Measurements from ENCODE around the gene SKIDA1. TPM values are rescaled to one million over a fixed set of nuclear protein-coding genes. Genes with fewer than 3 reads are reported as not detected.

Gene SKIDA1
- total RNA-seq, 1 experiment from 2014 or later = 0.34 TPM

DNA sequence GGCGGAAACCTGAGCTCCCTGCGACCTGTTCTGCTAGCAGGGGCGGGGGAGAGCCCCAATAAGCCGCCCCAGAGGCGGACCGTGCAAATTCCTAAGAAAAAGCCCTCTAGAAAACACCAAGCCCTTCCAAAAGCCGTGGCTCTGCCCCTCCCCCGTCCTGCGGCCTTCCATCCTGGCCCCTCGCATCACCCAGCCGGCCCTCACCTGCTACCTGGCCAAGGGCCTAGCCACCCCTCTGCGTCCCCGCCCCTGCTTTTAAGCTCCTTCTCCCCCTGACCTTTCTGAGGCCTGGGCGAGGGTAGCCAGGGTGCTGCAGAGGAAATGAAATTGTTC lies 24.9 kb downstream of the SKIDA1 start:
- ATAC-seq (no peak), DNase-seq (ENCODE audit: low read depth, low spot score) (no peak)
- Histone ChIP-seq H3K9me2 (ENCODE audit: insufficient read depth) (no peaks in the 10 kb centered on the region), H3K79me2 (ENCODE audit: insufficient read depth, low read length) (no peaks in the 10 kb centered on the region), H3K9me3 (ENCODE audit: control insufficient read depth in 1 of 2, insufficient read depth in 1 of 2, low read depth in 1 of 2, low read length in 2 of 2) (no peaks in the 10 kb centered on the region), H3K4me2 (ENCODE audit: low read length) (no peak overlapping the region), H3K4me1 (ENCODE audit: control insufficient read depth in 1 of 2, insufficient read depth in 2 of 2, low read length in 2 of 2) (peaks cover 0 to 15% of the 10 kb centered on the region in 2 experiments; a peak in 2 of 4 replicates), H3K27ac (ENCODE audit: low read depth, low read length) (no peak overlapping the region), H3K36me3 (ENCODE audit: control insufficient read depth in 1 of 2, insufficient read depth in 2 of 2, low read length in 2 of 2) (no peaks in the 10 kb centered on the region), H3K9ac (ENCODE audit: low read length) (no peak overlapping the region), H3K4me3 (replicated peaks in 1 of 2; ENCODE audit: low read depth in 1 of 2, low read length in 2 of 2) (no peak overlapping the region), H3K27me3 (ENCODE audit: insufficient read depth, low read length) (peaks cover 3% of the 10 kb centered on the region; the same call in 1 of the 2 replicates), H4K20me1 (ENCODE audit: insufficient read depth) (no peaks in the 10 kb centered on the region), H2AFZ (ENCODE audit: low read depth, low read length, poor library complexity, severe bottlenecking) (no peak overlapping the region)
- BruUV-seq (replicated peaks) = no TSS peak
- ChIA-PET RAD21 (ENCODE audit: low non-redundant PET in 1 of 2, low total read pairs in 2 of 2, uncharacterized antibody in 2 of 2, unreplicated experiment in 2 of 2) (no interaction called here), POLR2A (no interaction called here), CTCF (no interaction called here)
- intact Hi-C loops (cut with micrococcal nuclease) = no loop called here
- TF ChIP-seq YY1 (IDR thresholded peaks at IDR 0.05; ENCODE audit: extremely low read depth, insufficient replicate concordance, low read depth, low read length) (no peak), CBX3 (IDR thresholded peaks at IDR 0.05; ENCODE audit: low read depth) (no peak), POLR2A (IDR thresholded peaks at IDR 0.05; ENCODE audit: borderline replicate concordance, extremely low read depth, insufficient read depth, insufficient read length) (no peak), SIN3A (IDR thresholded peaks at IDR 0.05; ENCODE audit: low read depth) (no peak), CEBPB (IDR thresholded peaks at IDR 0.05; ENCODE audit: low read depth) (no peak), TCF7L2 (IDR thresholded peaks at IDR 0.05; ENCODE audit: borderline replicate concordance, extremely low read depth, insufficient read depth, insufficient read length) (no peak), RAD21 (IDR thresholded peaks at IDR 0.05; ENCODE audit: low read depth) (no peak), SP1 (IDR thresholded peaks at IDR 0.05; ENCODE audit: low read depth) (no peak), JUND (IDR thresholded peaks at IDR 0.05) (no peak), ZFX (IDR thresholded peaks at IDR 0.05) (no peak)
- TF ChIP-seq, protein P1, sequence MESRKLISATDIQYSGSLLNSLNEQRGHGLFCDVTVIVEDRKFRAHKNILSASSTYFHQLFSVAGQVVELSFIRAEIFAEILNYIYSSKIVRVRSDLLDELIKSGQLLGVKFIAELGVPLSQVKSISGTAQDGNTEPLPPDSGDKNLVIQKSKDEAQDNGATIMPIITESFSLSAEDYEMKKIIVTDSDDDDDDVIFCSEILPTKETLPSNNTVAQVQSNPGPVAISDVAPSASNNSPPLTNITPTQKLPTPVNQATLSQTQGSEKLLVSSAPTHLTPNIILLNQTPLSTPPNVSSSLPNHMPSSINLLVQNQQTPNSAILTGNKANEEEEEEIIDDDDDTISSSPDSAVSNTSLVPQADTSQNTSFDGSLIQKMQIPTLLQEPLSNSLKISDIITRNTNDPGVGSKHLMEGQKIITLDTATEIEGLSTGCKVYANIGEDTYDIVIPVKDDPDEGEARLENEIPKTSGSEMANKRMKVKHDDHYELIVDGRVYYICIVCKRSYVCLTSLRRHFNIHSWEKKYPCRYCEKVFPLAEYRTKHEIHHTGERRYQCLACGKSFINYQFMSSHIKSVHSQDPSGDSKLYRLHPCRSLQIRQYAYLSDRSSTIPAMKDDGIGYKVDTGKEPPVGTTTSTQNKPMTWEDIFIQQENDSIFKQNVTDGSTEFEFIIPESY (IDR thresholded peaks at IDR 0.05; ENCODE audit: extremely low read depth, insufficient replicate concordance, low read length) = no peak
- TF ChIP-seq, protein P2, sequence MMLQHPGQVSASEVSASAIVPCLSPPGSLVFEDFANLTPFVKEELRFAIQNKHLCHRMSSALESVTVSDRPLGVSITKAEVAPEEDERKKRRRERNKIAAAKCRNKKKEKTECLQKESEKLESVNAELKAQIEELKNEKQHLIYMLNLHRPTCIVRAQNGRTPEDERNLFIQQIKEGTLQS (IDR thresholded peaks at IDR 0.05) = no peak
